Measurements from ENCODE around the gene ZNF668. TPM values are rescaled to one million over a fixed set of nuclear protein-coding genes. Genes with fewer than 3 reads are reported as not detected.
A peak's percentile ranks its signal among the peaks of the same experiment; 100 is the strongest.

The ZNF668 gene
- total and polyA plus RNA-seq, 2 of the 4 experiments (the other 2 are of a cell fraction), result 4.5 to 11.6 TPM

GRCh38 chr16:31108794-31109558 is 34.9 kb upstream of the ZNF668 start:
- Histone ChIP-seq H3K4me3 (ENCODE audit: insufficient read depth, low read depth, low read length) (peak overlapping the region; percentile 85), H2BK15ac (ENCODE audit: low read depth, low read length) (no peak overlapping the region), H2BK5ac (ENCODE audit: low read depth, low read length, poor library complexity, severe bottlenecking) (peak overlapping the region; percentile 79), H2BK20ac (ENCODE audit: low read depth, low read length) (no peak overlapping the region), H3K27me3 (ENCODE audit: control insufficient read depth, insufficient read depth, low read length) (no peaks in the 10 kb centered on the region), H3K4me1 (ENCODE audit: control insufficient read depth, insufficient read depth, low read length) (peaks cover 5% of the 10 kb centered on the region), H3K79me1 (ENCODE audit: low read depth in 1 of 2, low read length in 2 of 2) (peaks cover 18 to 41% of the 10 kb centered on the region in 2 experiments), H3K36me3 (ENCODE audit: control insufficient read depth, insufficient read depth, low read length) (peaks cover 40% of the 10 kb centered on the region), H2BK120ac (ENCODE audit: low read depth, low read length) (no peak overlapping the region), H2AFZ (replicated peaks; ENCODE audit: low read length, poor library complexity) (peak overlapping the region; percentile 95), H3K14ac (replicated peaks; ENCODE audit: low read depth, low read length) (peak overlapping the region; percentile 45), H3K27ac (ENCODE audit: insufficient read depth, low read length) (peak overlapping the region; percentile 76; the same call in 1 of the 2 replicates), H2AK5ac (ENCODE audit: low read depth, low read length) (peak overlapping the region; percentile 78), H3K9me1 (ENCODE audit: insufficient read depth, low read length) (peaks cover 11% of the 10 kb centered on the region; the same call in 1 of the 2 replicates), H4K8ac (ENCODE audit: low read depth in 2 of 2, low read length in 2 of 2) (peak overlapping the region; percentile 67 to 98; a peak in 2 of 4 replicates), H4K5ac (ENCODE audit: low read depth, low read length) (no peak overlapping the region), H3K9me3 (ENCODE audit: control insufficient read depth, insufficient read depth, low read length) (no peaks in the 10 kb centered on the region), H3K9ac (ENCODE audit: low read depth, low read length) (peak overlapping the region; percentile 75), H4K91ac (ENCODE audit: insufficient read depth, low read depth, low read length) (peak overlapping the region; percentile 43; the same call in 1 of the 2 replicates), H3K18ac (ENCODE audit: low read depth, low read length) (no peak overlapping the region), H3K23ac (ENCODE audit: low read depth, low read length) (peak overlapping the region; percentile 38; the same call in 1 of the 2 replicates), H3K56ac (ENCODE audit: extremely low read depth, insufficient read depth, low read length) (no peak overlapping the region), H4K20me1 (ENCODE audit: insufficient read depth, low read length) (no peaks in the 10 kb centered on the region; the same call in 1 of the 2 replicates), H2AK9ac (replicated peaks; ENCODE audit: low read depth, low read length, poor library complexity) (peak overlapping the region; percentile 95), H3K4ac (ENCODE audit: low read depth, low read length) (peak overlapping the region; percentile 39; the same call in 1 of the 2 replicates), H3K4me2 (ENCODE audit: low read depth, low read length) (peak overlapping the region; percentile 93)
- WGBS, 2 experiments (ENCODE audit: extremely low coverage in 2 of 2, insufficient read length in 1 of 2), result 47% methylated on average over 12 of the region's 57 CpGs; no CpG with 5 or more reads in 1 of the 2 experiments
- intact Hi-C loops (cut with micrococcal nuclease), result no loop called here
- TSS peak; percentile 86 for BruUV-seq (replicated peaks)
- TF ChIP-seq RCOR1 (IDR thresholded peaks at IDR 0.05; ENCODE audit: insufficient replicate concordance, low read length), result no peak
- 0 out of 2 replicates have a peak, but pooled peaks have one; percentile 0 for TF ChIP-seq MAZ (IDR thresholded peaks at IDR 0.05; ENCODE audit: borderline replicate concordance, low read depth, low read length)
- ChIA-PET CTCF (no interaction called here), POLR2A (ENCODE audit: unreplicated experiment) (no interaction called here)
- peak; percentile 2; the same call in 1 of the 2 replicates for ATAC-seq (ENCODE audit: low read depth)
- no peak for DNase-seq
- dilution Hi-C loops (cut with HindIII; ENCODE audit: low sequenced_read_pairs, unreplicated experiment), result no loop called here
- in situ Hi-C loops (cut with MboI; ENCODE audit: low sequenced_read_pairs), result no loop called here

All from IMR-90 (cell line).